ENCODE results near the gene RNPEP. TPM values are rescaled to one million over a fixed set of nuclear protein-coding genes. Genes with fewer than 3 reads are reported as not detected.
"Not testable (repeated sequence)": the region's sequence is repeated elsewhere in the genome, so short reads cannot be mapped to it uniquely, and the experiment has no call there.

Gene RNPEP
- polyA plus RNA-seq, 3 donors = 62.5 to 69.6 (median 63.3) TPM

- no peak for DNase-seq (ENCODE audit: extremely low read depth in 1 of 11, low read depth in 9 of 11, low spot score in 4 of 11)
Measured at GRCh38 chr1:202046748-202047708, 64.6 kb downstream of the RNPEP start.

GRCh38 chr1:202047977-202048376 lies 65.5 kb downstream of the RNPEP start:
- no peak for DNase-seq (ENCODE audit: extremely low read depth in 1 of 11, low read depth in 9 of 11, low spot score in 4 of 11)

- no peak for DNase-seq (ENCODE audit: extremely low read depth in 1 of 11, low read depth in 9 of 11, low spot score in 4 of 11)
Measured at GRCh38 chr1:202049129-202049528, 66.7 kb downstream of the RNPEP start.

GRCh38 chr1:202054094-202054493 lies 71.6 kb downstream of the RNPEP start:
- no peak for DNase-seq (ENCODE audit: extremely low read depth in 1 of 11, low read depth in 9 of 11, low spot score in 4 of 11)

GRCh38 chr1:202054673-202055072 lies 72.2 kb downstream of the RNPEP start:
- not testable (repeated sequence) for DNase-seq (ENCODE audit: extremely low read depth in 1 of 11, low read depth in 9 of 11, low spot score in 4 of 11)

Other genes with a start within 250 kb of the RNPEP start
- gene IPO9, start 153.5 kb upstream of the RNPEP start, polyA plus RNA-seq (ENCODE audit: insufficient read length in 3 of 3) = 10 to 100 TPM; 71.0 to 81.7 (median 74.0) TPM
- gene SHISA4, start 93.8 kb upstream of the RNPEP start, polyA plus RNA-seq (ENCODE audit: insufficient read length in 3 of 3) = 10 to 100 TPM; 12.6 to 16.5 (median 14.2) TPM
- 1 to 10 TPM; 3.4 to 5.2 (median 4.3) TPM for gene LMOD1, start 36.1 kb upstream of the RNPEP start, polyA plus RNA-seq (ENCODE audit: insufficient read length in 3 of 3)
- gene TIMM17A, start 27.1 kb upstream of the RNPEP start, polyA plus RNA-seq (ENCODE audit: insufficient read length in 3 of 3) = 10 to 100 TPM; 62.9 to 67.9 (median 63.4) TPM
- gene ELF3, start 27.9 kb downstream of the RNPEP start, polyA plus RNA-seq (ENCODE audit: insufficient read length in 3 of 3) = 10 to 100 TPM; 40.7 to 84.8 (median 40.8) TPM
- gene GPR37L1, start 140.3 kb downstream of the RNPEP start, polyA plus RNA-seq (ENCODE audit: insufficient read length in 3 of 3) = under 1 TPM in 2 of 3 donors, not detected in 1; 0.04 to 0.06 TPM
- 10 to 100 TPM; 41.4 to 43.3 (median 42.3) TPM for gene ARL8A, start 162.1 kb downstream of the RNPEP start, polyA plus RNA-seq (ENCODE audit: insufficient read length in 3 of 3)
- gene PTPN7, start 178.0 kb downstream of the RNPEP start, polyA plus RNA-seq (ENCODE audit: insufficient read length in 3 of 3) = 1 to 10 TPM; 1.0 to 1.7 (median 1.0) TPM
- gene LGR6, start 211.2 kb downstream of the RNPEP start, polyA plus RNA-seq (ENCODE audit: insufficient read length in 3 of 3) = 1 to 10 TPM in 2 of 3 donors, under 1 TPM in 1; 0.70 to 1.5 (median 1.0) TPM